Endothelial cell (in vitro differentiated cells): ENCODE measurements around the gene SLC7A14. TPM values are rescaled to one million over a fixed set of nuclear protein-coding genes. Genes with fewer than 3 reads are reported as not detected.

Source experiments
- DNase-seq: peaks from one replicate; pipeline ENCODE4 v3.0.0; 2021; ENCODE audit warnings: low spot score
- H3K27ac Mint-ChIP-seq: one replicate; pipeline ENCODE4 v1.8.0; 2021; ENCODE audit warnings: mixed read lengths, inconsistent platforms; ENCODE audit not compliant: unreplicated experiment
- H3K27me3 Mint-ChIP-seq: one replicate; pipeline ENCODE4 v1.8.0; 2021; ENCODE audit warnings: mild to moderate bottlenecking, moderate library complexity, mixed read lengths, inconsistent platforms; ENCODE audit not compliant: unreplicated experiment
- H3K36me3 Mint-ChIP-seq: one replicate; pipeline ENCODE4 v1.8.0; 2021; ENCODE audit warnings: mild to moderate bottlenecking, low read depth, mixed read lengths, inconsistent platforms; ENCODE audit not compliant: unreplicated experiment
- H3K4me1 Mint-ChIP-seq: one replicate; pipeline ENCODE4 v1.8.0; 2021; ENCODE audit warnings: mild to moderate bottlenecking, mixed read lengths, inconsistent platforms; ENCODE audit not compliant: unreplicated experiment
- H3K4me3 Mint-ChIP-seq: one replicate; pipeline ENCODE4 v1.8.0; 2021; ENCODE audit warnings: mild to moderate bottlenecking, mixed read lengths, inconsistent platforms; ENCODE audit not compliant: unreplicated experiment
- H3K9me3 Mint-ChIP-seq: one replicate; pipeline ENCODE4 v1.8.0; 2021; ENCODE audit warnings: mixed read lengths, inconsistent platforms; ENCODE audit not compliant: unreplicated experiment
- total RNA-seq: library from RNA; stranded (reverse); fragmentation: NEBNext Ultra II Directional; extraction: Animal tissue kit (Norgen Biotek cat#: 25700); gene quantifications from one replicate; pipeline ENCODE4 v1.2.1, GENCODE V29; 2021; ENCODE audit not compliant: unreplicated experiment
- TF ChIP-seq, protein P1 (sequence below): fragments of 200-600 bp; sonication (generic); IDR thresholded peaks from one replicate; pipeline ENCODE4 v1.5.0; 2021; ENCODE audit warnings: antibody characterized with exemption; ENCODE audit not compliant: unreplicated experiment

SLC7A14 gene
- total RNA-seq, 1 donor from 2014 or later: 2.5 TPM

DNA sequence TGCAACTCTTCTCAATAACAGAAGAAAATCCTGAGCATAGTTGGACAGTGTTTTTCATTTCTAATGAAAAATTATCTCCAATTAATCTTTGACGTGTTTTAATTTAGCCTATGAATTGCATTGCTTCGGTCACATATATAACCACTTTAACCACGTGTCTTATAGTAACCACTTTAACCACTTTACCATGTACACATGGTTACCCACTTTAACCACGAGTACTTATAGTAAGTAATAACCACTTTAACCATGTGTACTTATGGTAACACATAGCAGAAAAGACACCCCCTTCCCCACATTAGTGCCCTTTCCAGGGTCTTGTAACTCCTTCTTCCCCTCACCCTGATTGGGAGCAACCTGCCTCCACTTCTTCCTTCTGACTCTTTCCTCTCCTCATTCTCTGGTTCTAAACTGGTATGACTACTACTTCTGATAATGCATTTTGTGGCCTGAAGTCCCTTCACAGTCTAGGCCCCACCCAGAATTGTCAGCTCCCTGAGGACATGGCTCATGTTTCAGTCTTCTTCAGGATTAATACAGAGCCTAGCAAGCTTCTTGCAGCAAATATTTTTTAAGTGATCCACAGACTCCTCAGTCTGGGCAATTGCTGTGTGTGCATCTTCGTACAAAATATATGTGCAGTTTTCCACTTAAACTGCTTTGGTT lies 25.0 kb downstream of the SLC7A14 start:
- TF ChIP-seq, protein P1, sequence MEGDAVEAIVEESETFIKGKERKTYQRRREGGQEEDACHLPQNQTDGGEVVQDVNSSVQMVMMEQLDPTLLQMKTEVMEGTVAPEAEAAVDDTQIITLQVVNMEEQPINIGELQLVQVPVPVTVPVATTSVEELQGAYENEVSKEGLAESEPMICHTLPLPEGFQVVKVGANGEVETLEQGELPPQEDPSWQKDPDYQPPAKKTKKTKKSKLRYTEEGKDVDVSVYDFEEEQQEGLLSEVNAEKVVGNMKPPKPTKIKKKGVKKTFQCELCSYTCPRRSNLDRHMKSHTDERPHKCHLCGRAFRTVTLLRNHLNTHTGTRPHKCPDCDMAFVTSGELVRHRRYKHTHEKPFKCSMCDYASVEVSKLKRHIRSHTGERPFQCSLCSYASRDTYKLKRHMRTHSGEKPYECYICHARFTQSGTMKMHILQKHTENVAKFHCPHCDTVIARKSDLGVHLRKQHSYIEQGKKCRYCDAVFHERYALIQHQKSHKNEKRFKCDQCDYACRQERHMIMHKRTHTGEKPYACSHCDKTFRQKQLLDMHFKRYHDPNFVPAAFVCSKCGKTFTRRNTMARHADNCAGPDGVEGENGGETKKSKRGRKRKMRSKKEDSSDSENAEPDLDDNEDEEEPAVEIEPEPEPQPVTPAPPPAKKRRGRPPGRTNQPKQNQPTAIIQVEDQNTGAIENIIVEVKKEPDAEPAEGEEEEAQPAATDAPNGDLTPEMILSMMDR: no peak
- no peak overlapping the region for H3K4me3 Mint-ChIP-seq

GRCh38 chr3:170560296-170560695 lies 25.6 kb downstream of the SLC7A14 start:
- H3K9me3 Mint-ChIP-seq: no peaks in the 10 kb centered on the region
- H3K27me3 Mint-ChIP-seq: no peaks in the 10 kb centered on the region
- peaks cover 5% of the 10 kb centered on the region for H3K4me1 Mint-ChIP-seq
- no peak overlapping the region for H3K27ac Mint-ChIP-seq
- TF ChIP-seq, protein P1: no peak
- no peak overlapping the region for H3K4me3 Mint-ChIP-seq
- DNase-seq: no peak
- no peaks in the 10 kb centered on the region for H3K36me3 Mint-ChIP-seq

More for the DNA sequence above, 25.0 kb downstream of the SLC7A14 start:
- no peaks in the 10 kb centered on the region for H3K27me3 Mint-ChIP-seq
- H3K27ac Mint-ChIP-seq: no peak overlapping the region
- no peaks in the 10 kb centered on the region for H3K36me3 Mint-ChIP-seq
- H3K9me3 Mint-ChIP-seq: no peaks in the 10 kb centered on the region
- peaks cover 7% of the 10 kb centered on the region for H3K4me1 Mint-ChIP-seq
- no peak for DNase-seq

GRCh38 chr3:170558427-170558826 lies 27.4 kb downstream of the SLC7A14 start:
- H3K9me3 Mint-ChIP-seq: no peaks in the 10 kb centered on the region
- H3K27ac Mint-ChIP-seq: no peak overlapping the region
- no peak overlapping the region for H3K4me3 Mint-ChIP-seq
- DNase-seq: no peak
- H3K36me3 Mint-ChIP-seq: no peaks in the 10 kb centered on the region
- no peaks in the 10 kb centered on the region for H3K4me1 Mint-ChIP-seq
- H3K27me3 Mint-ChIP-seq: no peaks in the 10 kb centered on the region
- TF ChIP-seq, protein P1: no peak

GRCh38 chr3:170555329-170555728 lies 30.5 kb downstream of the SLC7A14 start:
- TF ChIP-seq, protein P1: no peak

More at GRCh38 chr3:170555329-170555728, 30.5 kb downstream of the SLC7A14 start:
- no peaks in the 10 kb centered on the region for H3K4me1 Mint-ChIP-seq
- no peaks in the 10 kb centered on the region for H3K27me3 Mint-ChIP-seq
- no peak overlapping the region for H3K4me3 Mint-ChIP-seq
- no peaks in the 10 kb centered on the region for H3K36me3 Mint-ChIP-seq
- H3K27ac Mint-ChIP-seq: no peak overlapping the region
- no peak for DNase-seq
- H3K9me3 Mint-ChIP-seq: no peaks in the 10 kb centered on the region
